Activated CD4-positive, CD25-positive, alpha-beta regulatory T cell treated with anti-CD3 and anti-CD28 coated beads, Interleukin-2, amount 50 U/mL, for 24 hours (primary cell): ENCODE measurements around the gene DDN.

Source experiments
- ATAC-seq, 2 donors: fragments of 150-1000 bp; cut with Tn5 transposase; one replicate each; pipeline ENCODE4 v1.10.0; 2021; ENCODE audit warnings: mild to moderate bottlenecking in 1 of 2, moderate library complexity in 1 of 2

Gene DDN

DNA sequence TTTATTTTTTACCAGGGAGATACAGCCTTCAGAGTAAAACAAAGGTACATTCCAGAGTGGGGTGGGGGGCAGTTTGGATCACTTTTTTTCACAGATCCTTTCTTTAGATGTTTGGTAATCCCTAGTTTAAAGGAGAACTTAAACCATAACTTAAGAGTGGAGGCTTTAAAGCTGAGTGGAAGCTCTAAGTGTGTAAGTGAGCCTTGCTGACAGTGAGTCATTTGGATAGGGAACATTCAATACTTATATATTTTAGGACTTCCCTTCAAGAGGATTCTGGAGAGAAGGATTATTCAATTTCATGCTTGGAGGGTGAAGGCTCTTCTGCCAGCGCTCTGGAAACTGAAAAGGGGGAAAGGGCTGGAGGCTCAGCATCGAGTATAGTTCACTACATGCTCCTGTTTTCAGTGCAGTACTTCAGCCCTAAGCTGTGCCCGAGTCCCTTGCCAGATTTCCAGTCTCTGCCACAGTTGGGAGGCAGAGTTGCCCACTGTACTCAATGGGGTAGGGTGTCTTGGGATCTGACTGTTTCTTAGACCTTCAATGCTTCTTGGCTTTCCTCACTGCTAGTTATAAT lies 11.0 kb upstream of the DDN start:
- no peak for ATAC-seq

DNA sequence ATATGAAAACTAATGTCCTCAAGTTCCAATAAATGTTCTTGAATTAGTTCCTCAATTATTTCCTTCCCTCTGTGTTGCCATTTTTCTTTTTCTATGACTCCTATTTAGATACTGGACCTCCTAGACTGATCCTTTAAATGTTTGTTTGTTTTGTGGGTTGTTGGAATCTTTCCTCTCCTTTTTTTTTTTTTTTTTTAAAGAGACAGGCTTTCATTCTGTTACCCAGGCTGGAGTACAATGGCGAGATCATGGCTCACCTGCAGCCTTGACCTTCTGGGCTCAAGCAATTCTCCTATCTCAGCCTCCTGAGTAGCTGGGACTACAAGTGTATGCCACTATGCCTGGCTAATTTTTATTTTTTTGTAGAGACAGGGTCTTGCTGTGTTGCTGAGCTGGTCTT lies 9.8 kb upstream of the DDN start:
- no peak for ATAC-seq

DNA sequence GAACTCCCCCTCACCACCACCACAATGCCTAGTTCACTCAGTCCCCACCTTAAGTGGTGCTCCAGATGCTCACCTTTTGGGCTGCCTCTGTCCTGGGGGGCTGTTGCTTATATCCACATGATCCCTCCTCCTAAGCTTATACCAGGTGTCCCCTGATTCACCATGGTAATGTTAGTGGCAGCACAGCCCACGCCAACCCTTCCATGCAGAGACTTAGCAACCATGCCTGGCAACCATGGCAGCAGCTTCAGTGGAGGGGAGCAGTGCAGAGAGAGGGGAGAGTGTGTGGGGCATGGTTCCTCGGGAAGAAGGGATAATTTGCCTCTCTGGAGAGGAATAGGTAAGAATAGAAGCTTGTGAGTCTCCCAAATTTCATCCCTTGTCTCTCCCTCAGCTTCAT lies 1.2 kb upstream of the DDN start:
- ATAC-seq: no peak

DNA sequence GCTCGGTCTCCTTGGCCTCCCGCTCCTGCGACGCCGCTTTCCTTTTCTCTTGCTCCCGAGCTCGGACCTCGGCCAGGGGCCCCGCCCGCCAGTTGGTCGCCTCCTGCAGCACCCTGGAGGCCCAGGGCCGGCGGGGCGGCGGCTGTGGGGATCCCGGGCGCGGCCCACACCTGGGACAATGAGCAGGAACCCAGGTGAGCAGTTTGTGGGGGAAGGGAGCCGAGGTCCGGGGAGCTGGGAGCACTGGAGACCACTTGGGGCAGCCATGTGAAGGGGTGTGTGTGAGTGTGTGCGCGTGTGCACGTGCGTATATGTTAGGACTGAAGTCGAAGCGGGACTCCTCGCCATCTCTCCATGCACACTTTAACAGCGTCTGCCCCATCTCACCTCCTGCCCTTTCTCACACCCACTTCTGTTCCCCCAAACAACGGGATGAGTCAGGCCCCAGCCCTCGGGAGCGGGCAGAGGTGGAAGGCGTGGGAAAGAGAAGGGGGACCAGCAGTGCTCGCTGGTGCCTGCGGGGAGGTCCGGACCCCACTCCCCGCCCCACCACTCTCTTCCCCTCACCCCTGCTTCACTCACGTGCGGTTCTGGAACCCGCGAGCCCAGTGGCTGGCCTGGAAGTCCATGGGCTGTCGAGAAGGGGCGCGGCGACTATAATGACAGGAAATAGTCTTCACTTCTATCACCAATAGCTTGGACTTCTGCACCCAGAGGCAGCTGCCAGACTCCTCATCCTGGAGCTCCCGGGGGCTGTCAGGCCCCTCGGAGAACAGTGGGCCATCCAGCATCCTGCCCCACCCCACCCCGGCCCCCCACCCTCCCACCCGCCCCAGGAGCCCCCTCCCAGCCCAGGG lies 450 bp downstream of the DDN start:
- no peak for ATAC-seq

DNA sequence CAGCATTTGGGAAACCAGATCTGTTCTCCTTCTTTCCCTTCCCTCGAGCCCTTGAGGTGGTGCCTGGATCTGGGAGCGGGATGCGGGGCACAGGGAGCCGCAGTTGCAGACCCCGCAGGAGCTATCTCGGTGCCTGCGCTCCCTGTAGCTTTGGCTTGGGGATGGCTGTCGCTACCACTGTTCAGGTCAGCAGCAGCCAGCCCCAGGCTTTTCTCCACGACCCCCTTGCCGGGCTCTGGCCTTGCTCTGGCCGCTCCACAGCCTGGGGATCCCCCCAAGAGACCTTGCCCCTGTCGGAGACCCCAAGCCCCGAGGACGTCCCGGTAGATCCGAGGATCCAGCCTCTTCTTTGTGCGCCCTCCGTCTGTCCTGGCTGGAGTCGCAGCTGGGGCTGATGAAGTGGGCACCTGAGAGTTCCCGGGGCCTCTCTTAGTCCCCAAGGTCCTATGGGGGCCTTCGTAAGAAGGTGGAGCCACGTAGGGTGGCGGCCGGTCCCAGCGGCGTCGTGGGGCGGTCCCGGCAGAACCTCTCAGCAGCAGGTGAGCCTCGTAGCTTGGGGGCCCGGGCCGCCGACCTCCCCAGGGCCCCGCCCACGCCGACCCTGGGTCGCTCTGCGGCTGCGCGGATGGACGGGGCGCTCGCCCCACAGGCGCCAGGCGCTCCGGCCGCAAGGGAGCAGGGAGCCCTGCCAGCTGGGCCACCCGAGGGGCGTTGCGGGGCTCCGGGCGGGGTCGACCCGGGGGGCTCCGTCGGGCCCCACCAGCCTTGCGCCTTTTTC lies 1.3 kb downstream of the DDN start:
- peak in 1 of 2 donors; percentile 3 for ATAC-seq

DNA sequence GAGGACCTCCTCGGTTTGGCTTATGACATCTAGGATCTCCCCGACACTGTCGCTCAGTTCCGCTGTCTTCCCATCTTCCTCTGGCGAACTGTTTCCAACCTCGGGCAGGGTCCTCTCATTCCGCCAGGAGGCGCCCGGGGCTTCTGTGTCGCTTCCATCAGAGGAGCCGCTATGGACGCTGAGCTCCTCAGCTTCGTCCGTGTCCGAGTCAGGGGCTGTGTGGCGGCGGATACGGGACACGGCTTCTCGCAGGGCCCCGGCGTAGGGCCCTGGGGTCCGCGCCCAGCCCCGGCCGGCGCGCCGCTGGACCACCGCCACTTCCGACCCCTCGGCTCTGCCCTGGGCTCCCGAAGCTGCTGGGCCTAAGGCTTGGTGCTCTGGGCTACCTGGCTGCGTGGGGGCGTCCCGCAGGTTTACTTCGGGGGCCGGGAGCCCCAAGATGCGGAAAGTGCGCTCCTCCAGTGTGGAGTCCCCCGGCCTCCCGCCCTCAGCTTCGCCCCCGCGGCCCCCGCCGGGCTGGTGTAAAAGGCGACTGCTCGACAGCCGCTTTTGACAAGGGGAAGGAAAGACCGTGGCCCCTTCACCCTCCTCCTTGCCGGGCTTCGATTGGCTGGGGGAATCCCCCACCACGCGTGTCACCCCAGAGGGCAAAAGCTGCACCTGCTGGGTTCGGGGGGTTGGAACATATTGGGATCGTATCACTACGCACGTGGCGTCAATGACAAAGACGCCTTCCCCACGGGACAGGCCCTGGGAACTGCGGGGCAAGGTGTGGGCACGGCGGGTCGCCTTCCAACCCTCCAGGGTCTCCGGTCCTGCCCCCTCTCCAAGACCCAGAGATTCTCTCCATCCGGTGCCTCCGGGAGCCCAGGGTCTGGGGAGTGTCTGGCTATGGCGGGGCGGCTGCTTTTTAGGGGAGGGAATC lies 2.1 kb downstream of the DDN start:
- ATAC-seq: peak; percentile 41 to 48

DNA sequence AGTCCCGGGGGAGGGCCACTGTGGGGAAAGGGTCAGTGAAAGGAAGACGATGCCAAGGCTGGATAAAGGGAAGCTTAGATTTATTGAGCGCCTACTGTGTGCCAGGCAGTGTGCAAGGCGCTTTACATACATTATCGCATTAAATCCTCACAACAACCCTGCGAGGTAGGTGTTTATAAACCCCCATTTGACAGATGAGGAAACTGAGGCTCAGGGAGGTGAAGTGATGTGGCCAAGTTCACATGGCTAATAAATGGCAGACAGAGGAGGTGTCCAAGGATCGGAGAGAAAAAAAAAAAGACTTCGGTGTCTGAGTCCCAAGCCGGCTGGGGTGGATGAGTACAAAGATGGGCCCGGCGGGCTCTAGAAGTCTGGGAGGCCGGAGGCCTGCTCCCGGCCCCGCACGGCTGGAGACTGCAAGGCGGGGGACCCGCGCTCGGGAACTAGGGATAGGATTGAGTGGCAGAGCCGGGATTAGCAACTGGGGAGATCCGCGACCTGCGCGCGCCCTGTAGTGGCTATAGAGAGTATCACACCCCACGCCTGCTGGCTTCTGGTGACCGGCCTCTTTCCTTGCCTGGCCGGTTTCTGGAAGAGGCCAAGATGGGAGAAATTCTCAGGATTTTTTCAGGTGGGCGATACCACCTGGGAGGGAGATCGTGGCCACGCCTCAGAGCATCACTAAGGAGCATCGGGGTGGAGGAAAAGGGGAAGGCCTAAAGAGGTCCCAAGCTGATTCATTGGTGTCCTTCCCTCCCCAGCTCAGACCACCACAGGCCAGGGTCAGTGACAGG lies 3.9 kb downstream of the DDN start:
- peak in 1 of 2 donors; percentile 17 for ATAC-seq

DNA sequence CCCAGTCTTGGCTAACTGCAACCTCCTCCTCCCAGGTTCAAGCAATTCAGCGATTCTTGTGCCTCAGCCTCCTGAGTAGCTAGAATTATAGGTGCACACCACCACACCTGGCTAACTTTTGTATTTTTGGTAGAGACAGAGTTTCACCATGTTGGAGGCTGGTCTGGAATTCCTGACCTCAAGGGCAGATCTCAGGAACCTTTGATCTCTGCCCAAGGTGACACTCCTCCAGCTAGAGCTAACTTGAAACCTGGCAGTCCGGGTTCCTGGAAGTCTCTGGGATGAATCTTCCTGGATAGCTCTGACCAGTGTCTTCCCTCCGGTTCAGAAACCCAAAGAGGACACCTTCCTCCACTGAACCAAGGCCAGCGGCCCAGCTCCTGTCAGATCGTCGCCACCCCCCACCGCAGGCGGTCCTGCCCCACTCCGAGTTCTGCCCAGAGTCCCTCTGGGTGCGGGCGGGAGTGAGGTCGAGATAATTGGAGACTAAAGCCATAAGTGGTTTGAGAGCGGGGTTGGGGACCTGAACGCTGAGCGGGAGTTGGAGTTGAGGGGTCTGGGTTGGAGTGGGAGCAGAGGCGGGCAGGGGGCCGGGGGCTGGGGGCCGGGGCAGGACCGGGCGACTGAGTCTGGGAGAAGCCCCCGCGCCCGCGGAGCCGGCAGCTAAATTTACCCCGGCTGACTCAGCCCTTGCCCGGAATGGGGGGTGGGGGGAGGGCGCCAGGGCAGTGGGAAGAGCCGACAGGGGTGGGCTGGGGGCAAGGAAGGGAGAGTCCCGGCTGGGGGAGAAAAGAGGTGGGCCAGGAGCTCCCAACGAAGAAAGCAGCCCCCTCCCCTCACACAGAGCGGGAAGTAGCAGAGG lies 4.7 kb downstream of the DDN start:
- no peak for ATAC-seq

DNA sequence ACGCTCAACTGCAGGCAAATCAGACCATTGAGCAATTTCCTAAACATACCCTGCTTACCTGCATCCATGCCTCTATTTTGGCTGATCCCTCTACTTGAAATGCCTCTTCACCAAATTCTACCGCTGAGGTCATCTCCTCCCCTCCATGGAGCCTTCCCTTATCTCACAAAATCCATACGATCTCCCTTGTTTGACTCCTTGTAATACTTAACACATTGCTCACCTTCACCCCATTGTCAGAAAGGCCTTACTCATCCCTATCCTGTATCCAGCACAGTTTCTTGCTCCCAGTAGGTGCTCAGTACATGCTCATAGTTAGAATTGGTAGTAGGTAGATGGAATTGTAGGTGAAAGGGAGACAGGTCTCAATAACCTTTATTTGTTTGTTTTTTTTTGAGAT lies 5.4 kb downstream of the DDN start:
- ATAC-seq: no peak

DNA sequence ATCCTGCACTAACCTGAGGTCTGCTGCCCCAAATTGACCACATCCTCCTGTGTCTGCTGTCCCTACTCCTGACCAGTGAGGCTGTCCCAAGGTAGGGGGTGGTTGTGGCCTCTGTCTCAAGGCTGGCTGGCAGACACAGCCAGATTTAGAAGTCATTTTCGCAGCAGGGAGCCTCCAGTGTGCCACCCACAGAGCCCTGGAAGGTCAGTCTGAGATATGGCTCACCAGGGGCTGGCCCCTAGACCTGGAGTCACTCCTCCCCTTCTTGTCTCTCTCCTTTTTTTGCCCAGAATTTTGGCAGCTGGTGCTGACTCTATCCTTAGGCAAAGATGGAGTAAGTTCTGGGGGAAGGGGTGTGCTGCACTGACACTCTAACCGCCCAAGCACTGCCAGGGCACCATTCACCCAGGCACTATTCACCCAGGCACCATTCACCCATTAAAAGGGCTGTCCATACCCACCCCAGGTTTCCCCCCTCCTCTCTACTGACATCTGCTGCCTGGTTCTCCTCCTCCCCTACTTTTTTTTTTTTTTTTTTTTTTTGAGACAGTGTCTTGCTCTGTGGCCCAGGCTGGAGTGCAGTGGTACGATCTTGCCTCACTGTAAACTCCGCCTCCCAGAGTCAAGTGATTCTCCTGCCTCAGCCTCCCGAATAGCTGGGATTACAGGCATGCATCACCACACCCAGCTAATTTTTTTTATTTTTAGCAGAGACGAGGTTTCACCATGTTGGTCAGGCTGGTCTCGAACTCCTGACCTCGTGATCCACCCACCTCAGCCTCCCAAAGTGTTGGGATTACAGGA lies 7.7 kb downstream of the DDN start:
- ATAC-seq: no peak

DNA sequence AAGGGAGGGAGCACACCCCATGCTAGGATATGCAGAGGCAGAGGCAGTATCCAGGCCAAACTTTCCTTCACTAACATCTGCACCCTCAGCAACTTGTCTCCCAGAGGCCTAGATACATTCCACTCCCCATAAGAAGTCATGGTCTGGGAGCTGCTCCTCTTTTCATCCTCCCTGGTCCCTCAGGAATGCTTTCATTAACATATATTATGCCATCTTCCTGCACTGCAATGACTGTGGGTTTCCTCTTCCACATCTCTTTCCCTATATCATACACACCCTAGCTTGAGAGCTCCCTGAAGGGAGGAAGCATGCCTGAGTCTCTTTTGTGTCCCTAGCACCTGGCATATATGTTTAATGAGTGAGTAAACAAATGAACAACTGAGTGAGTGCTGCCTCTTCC lies 8.6 kb downstream of the DDN start:
- no peak for ATAC-seq

DNA sequence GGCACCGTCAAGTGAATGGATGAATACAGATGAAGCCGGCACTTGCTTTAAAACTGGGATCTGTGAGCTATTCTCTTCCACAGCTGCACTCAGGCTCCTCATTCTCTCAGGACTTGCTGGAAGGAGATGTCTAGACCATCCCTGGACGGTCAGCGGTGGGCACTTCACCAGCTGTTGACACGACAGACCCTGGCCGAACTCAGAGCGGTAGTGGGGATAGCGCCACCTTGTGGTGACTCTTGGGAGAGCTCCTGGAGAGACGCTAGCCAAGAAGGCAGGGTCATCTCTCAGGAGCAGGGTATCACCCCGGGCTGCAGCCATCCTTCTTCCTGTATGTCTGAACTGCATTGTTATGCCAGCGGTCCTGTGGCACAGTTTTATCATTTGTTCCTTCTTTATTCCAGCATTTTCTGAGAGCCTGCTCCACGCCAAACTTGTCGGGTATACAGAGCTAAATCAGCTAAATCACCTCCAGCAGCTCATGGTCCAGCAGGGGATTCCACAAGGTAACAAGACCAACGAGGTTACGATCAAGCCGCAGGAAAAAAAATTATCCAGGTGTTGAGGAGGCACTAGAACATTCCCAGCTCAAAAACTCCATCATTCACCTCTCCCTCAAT lies 11.0 kb downstream of the DDN start:
- peak; percentile 52 to 75 for ATAC-seq

DNA sequence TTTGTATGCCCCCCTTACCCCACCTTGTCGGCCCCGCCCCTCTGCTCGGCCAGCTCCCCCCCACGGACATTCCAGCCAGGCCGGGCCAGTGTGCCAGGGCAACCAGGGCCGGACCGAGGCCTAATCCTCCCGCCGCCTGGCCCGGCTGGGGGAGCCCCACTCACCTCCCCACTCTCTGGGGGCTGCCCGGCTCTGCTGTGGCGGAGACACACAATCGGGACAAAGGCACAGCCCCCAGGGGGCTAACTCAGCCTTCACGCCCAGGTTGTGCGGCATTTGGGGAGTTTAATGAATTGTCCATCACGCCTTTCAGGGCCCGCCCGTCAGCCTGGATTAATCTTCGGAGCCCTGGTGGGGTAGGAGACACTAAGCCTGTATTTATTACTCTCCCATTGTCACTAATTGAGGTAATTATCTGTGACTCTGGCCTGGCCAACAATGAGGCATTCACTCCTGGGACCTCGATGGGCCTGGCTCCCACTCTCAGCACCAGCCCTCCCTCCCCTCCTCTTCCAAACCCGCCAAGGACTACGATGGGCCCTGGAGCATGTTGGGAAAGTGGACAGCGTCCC lies 12.4 kb downstream of the DDN start:
- no peak for ATAC-seq

DNA sequence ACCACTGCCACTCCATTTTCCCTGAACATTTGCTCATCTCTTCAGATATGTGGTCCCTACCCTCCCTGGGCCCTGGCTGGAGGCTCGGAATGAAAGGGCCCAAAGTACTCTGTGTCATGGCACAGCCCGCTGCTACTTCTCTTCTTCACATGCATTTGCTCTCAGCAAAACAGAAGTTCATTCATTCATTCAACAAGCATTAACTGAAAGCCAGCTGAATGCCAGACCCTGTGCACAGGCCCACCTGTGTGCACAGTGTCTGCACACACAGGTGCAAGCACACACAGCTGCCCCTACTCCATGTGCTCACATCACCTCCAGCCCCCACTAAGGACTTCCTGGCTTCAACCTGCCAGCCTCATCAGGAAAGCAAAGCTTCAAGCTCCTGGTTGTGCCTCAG lies 13.3 kb downstream of the DDN start:
- no peak for ATAC-seq

DNA sequence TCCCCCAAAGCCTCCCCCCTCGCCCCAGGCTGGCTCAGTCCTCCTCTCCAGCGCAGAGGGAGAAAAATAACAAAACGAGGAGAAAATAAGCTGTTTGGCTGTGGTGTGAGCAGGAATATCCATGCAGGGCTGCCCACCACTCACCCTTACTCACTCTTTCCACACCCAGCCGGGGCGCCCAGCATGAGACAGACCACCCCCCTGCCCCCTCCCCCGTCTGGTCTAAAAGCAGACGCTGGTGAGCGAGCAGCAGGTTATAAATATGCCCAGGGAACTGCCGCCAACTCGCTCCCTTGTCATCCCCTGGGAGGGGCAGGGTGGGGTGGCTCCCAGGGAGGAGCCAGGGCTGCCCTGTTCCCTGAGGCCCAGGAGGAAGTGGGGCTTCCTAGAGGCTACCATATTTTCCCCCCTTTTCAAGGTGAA lies 13.7 kb downstream of the DDN start:
- no peak for ATAC-seq

DNA sequence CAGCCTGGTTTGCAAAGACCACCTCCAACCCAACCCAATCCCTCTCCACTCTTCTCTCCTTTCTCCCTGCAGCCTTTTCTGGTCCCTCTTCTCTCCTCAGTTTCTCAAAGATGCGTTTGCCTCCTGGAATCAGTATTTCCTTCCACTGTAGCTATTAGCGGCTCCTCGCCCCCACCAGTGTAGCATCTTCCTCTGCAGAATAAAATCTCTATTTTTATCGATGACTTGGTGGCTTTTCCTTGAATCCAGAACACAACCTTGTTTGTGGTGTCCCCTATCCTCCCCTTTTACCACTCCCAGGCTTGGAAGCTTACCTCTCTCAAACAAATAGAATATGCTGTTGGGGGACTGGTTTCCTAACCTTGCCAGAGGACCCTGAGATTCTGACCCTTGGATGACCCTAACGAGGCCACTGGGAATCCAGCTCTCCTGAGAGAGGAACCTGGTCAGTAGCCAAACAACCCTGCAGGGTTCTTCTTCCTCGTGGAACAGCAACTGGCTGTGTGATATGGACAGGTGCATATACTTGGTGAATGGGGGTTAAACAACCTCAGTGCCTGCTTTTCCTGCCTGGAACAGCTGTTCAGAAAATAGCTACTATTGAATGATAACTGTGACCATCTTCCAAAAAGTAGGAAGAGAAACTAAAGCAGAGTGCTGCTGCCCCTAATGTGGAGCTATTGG lies 16.6 kb downstream of the DDN start:
- no peak for ATAC-seq

DNA sequence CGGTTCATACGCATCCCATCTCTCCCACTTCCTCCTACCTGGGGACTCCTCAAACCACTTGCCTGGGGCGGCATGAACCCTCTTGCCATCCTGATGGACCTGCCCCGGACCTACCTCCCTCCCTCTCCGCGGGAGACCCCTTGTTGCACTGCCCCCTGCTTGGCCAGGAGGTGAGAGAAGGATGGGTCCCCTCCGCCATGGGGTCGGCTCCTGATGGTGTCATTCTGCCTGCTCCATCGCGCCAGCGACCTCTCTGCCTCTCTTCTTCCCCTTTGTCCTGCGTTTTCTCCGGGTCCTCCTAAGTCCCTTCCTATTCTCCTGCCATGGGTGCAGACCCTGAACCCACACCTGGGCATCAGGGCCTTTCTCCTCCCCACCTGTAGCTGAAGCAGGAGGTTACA lies 17.4 kb downstream of the DDN start:
- ATAC-seq: no peak
